Stimulated activated naive B cell treated with anti-CD40 and anti-IgM and Interleukin-4, amounts not matched to agents 10 μg/mL and 1 μg/mL and 100 μg/mL, for 72 hours (primary cell): ENCODE results near the gene VSIG10L.

ENCODE experiments used
- ATAC-seq, 2 donors: fragments of 150-1000 bp; cut with Tn5 transposase; replicated peaks; 2 replicates each; pipeline ENCODE4 v1.10.0; 2021; ENCODE audit warnings: moderate library complexity in 1 of 2
- DNase-seq: peaks from one replicate; pipeline ENCODE4 v3.0.0; 2021
- H3K27ac Mint-ChIP-seq: one replicate; pipeline ENCODE4 v1.8.0; 2022; ENCODE audit warnings: mild to moderate bottlenecking, mixed read lengths
- H3K27me3 Mint-ChIP-seq, 2 donors: one replicate each; pipeline ENCODE4 v1.8.0; 2022; ENCODE audit warnings: mixed read lengths in 2 of 2
- H3K36me3 Mint-ChIP-seq, 2 donors: one replicate each; pipeline ENCODE4 v1.8.0; 2022; ENCODE audit warnings: mixed read lengths in 2 of 2, mild to moderate bottlenecking in 1 of 2
- H3K4me1 Mint-ChIP-seq, 2 donors: one replicate each; pipeline ENCODE4 v1.8.0; 2022; ENCODE audit warnings: mixed read lengths in 2 of 2, mild to moderate bottlenecking in 1 of 2
- H3K4me3 Mint-ChIP-seq, 2 donors: one replicate each; pipeline ENCODE4 v1.8.0; 2022; ENCODE audit warnings: mild to moderate bottlenecking in 2 of 2, mixed read lengths in 2 of 2, moderate library complexity in 1 of 2
- H3K9me3 Mint-ChIP-seq, 2 donors: one replicate each; pipeline ENCODE4 v1.8.0; 2022; ENCODE audit warnings: mixed read lengths in 2 of 2, mild to moderate bottlenecking in 1 of 2

The VSIG10L gene

GRCh38 chr19:51337861-51338562 is 3.9 kb downstream of the VSIG10L start:
- peaks cover 25 to 38% of the 10 kb centered on the region in 2 donors for H3K4me1 Mint-ChIP-seq

GRCh38 chr19:51337141-51337860 is 4.6 kb downstream of the VSIG10L start:
- Mint-ChIP-seq H3K9me3 (no peaks in the 10 kb centered on the region), H3K27me3 (peaks cover 17 to 18% of the 10 kb centered on the region in 2 donors), H3K4me1 (peaks cover 18 to 31% of the 10 kb centered on the region in 2 donors), H3K36me3 (peaks cover 0 to 10% of the 10 kb centered on the region in 2 donors), H3K27ac (no peak overlapping the region), H3K4me3 (no peak overlapping the region)
- ATAC-seq (no peak), DNase-seq (no peak)

More at GRCh38 chr19:51337861-51338562, 3.9 kb downstream of the VSIG10L start:
- Mint-ChIP-seq H3K9me3 (no peaks in the 10 kb centered on the region), H3K4me3 (peak overlapping the region; percentile 91 to 94), H3K27ac (peak overlapping the region; percentile 84), H3K27me3 (peaks cover 17 to 18% of the 10 kb centered on the region in 2 donors), H3K36me3 (peaks cover 2 to 10% of the 10 kb centered on the region in 2 donors)
- ATAC-seq: no peak
- no peak for DNase-seq

GRCh38 chr19:51333836-51334460 is 8.0 kb downstream of the VSIG10L start:
- no peak for ATAC-seq

GRCh38 chr19:51331716-51332115 is 10.2 kb downstream of the VSIG10L start:
- no peak overlapping the region for H3K27ac Mint-ChIP-seq
- H3K4me3 Mint-ChIP-seq: no peak overlapping the region
- peaks cover 63 to 67% of the 10 kb centered on the region in 2 donors for H3K27me3 Mint-ChIP-seq
- DNase-seq (no peak), ATAC-seq (no peak)
- peaks cover 18 to 40% of the 10 kb centered on the region in 2 donors for H3K36me3 Mint-ChIP-seq
- H3K4me1 Mint-ChIP-seq: peaks cover 9 to 13% of the 10 kb centered on the region in 2 donors
- H3K9me3 Mint-ChIP-seq: peaks cover 4 to 5% of the 10 kb centered on the region in 2 donors

More at GRCh38 chr19:51333836-51334460, 8.0 kb downstream of the VSIG10L start:
- Mint-ChIP-seq H3K27me3 (peaks cover 43 to 45% of the 10 kb centered on the region in 2 donors), H3K36me3 (peaks cover 16 to 37% of the 10 kb centered on the region in 2 donors), H3K4me1 (peaks cover 5 to 8% of the 10 kb centered on the region in 2 donors), H3K9me3 (peaks cover 4% of the 10 kb centered on the region in 2 donors), H3K27ac (no peak overlapping the region), H3K4me3 (no peak overlapping the region)
- DNase-seq: no peak

GRCh38 chr19:51331193-51331592 is 10.7 kb downstream of the VSIG10L start:
- Mint-ChIP-seq H3K27me3 (peaks cover 68 to 72% of the 10 kb centered on the region in 2 donors), H3K36me3 (peaks cover 18 to 36% of the 10 kb centered on the region in 2 donors), H3K9me3 (peaks cover 4 to 5% of the 10 kb centered on the region in 2 donors), H3K4me3 (no peak overlapping the region), H3K4me1 (peaks cover 9 to 13% of the 10 kb centered on the region in 2 donors), H3K27ac (no peak overlapping the region)
- no peak for DNase-seq
- ATAC-seq: no peak

GRCh38 chr19:51330366-51330765 is 11.6 kb downstream of the VSIG10L start:
- Mint-ChIP-seq H3K9me3 (peaks cover 4 to 5% of the 10 kb centered on the region in 2 donors), H3K36me3 (peaks cover 18 to 36% of the 10 kb centered on the region in 2 donors), H3K27me3 (peaks cover 76 to 80% of the 10 kb centered on the region in 2 donors), H3K4me3 (no peak overlapping the region), H3K27ac (no peak overlapping the region), H3K4me1 (peaks cover 9 to 20% of the 10 kb centered on the region in 2 donors)
- DNase-seq (no peak), ATAC-seq (no peak)

GRCh38 chr19:51329411-51329810 is 12.5 kb downstream of the VSIG10L start:
- ATAC-seq: no peak
- no peak overlapping the region for H3K4me3 Mint-ChIP-seq
- H3K27me3 Mint-ChIP-seq: peaks cover 75 to 80% of the 10 kb centered on the region in 2 donors
- H3K4me1 Mint-ChIP-seq: peaks cover 9 to 20% of the 10 kb centered on the region in 2 donors
- no peak overlapping the region for H3K27ac Mint-ChIP-seq
- H3K9me3 Mint-ChIP-seq: peaks cover 4 to 5% of the 10 kb centered on the region in 2 donors
- peaks cover 18 to 36% of the 10 kb centered on the region in 2 donors for H3K36me3 Mint-ChIP-seq
- DNase-seq: no peak

- H3K27me3 Mint-ChIP-seq: peaks cover 89 to 93% of the 10 kb centered on the region in 2 donors
- no peak overlapping the region for H3K27ac Mint-ChIP-seq
- H3K4me3 Mint-ChIP-seq: peak overlapping the region; percentile 78 to 83
- H3K4me1 Mint-ChIP-seq: peaks cover 9 to 20% of the 10 kb centered on the region in 2 donors
- peaks cover 18 to 29% of the 10 kb centered on the region in 2 donors for H3K36me3 Mint-ChIP-seq
- H3K9me3 Mint-ChIP-seq: peaks cover 4 to 5% of the 10 kb centered on the region in 2 donors
- peak; percentile 77 to 80 for ATAC-seq
- DNase-seq: no peak
These were observed 14.6 kb downstream of the VSIG10L start for GRCh38 chr19:51327066-51328001.

GRCh38 chr19:51326216-51327065 is 15.5 kb downstream of the VSIG10L start:
- H3K36me3 Mint-ChIP-seq: peaks cover 11 to 22% of the 10 kb centered on the region in 2 donors
- peaks cover 87 to 91% of the 10 kb centered on the region in 2 donors for H3K27me3 Mint-ChIP-seq
- H3K9me3 Mint-ChIP-seq: peaks cover 5 to 6% of the 10 kb centered on the region in 2 donors
- DNase-seq: no peak
- no peak overlapping the region for H3K27ac Mint-ChIP-seq
- peak overlapping the region in 1 of 2 donors; percentile 78 for H3K4me3 Mint-ChIP-seq
- H3K4me1 Mint-ChIP-seq: peaks cover 9 to 20% of the 10 kb centered on the region in 2 donors
- ATAC-seq: no peak

GRCh38 chr19:51325161-51325976 is 16.6 kb downstream of the VSIG10L start:
- peaks cover 9 to 20% of the 10 kb centered on the region in 2 donors for H3K4me1 Mint-ChIP-seq
- peaks cover 87% of the 10 kb centered on the region in 2 donors for H3K27me3 Mint-ChIP-seq
- H3K27ac Mint-ChIP-seq: peak overlapping the region; percentile 7
- DNase-seq (no peak), ATAC-seq (peak; percentile 57 to 66)
- no peak overlapping the region for H3K4me3 Mint-ChIP-seq
- peaks cover 3 to 4% of the 10 kb centered on the region in 2 donors for H3K9me3 Mint-ChIP-seq
- H3K36me3 Mint-ChIP-seq: peaks cover 7 to 11% of the 10 kb centered on the region in 2 donors

- H3K27me3 Mint-ChIP-seq: peaks cover 76 to 83% of the 10 kb centered on the region in 2 donors
- H3K4me3 Mint-ChIP-seq: no peak overlapping the region
- H3K9me3 Mint-ChIP-seq: peaks cover 3 to 4% of the 10 kb centered on the region in 2 donors
- DNase-seq (no peak), ATAC-seq (no peak)
- H3K27ac Mint-ChIP-seq: no peak overlapping the region
- H3K36me3 Mint-ChIP-seq: peaks cover 2 to 3% of the 10 kb centered on the region in 2 donors
- H3K4me1 Mint-ChIP-seq: peaks cover 4 to 20% of the 10 kb centered on the region in 2 donors
These were observed 17.8 kb downstream of the VSIG10L start for GRCh38 chr19:51324167-51324481.
